HCT116 (cell line): ENCODE results near the gene ANO10. TPM values are rescaled to one million over a fixed set of nuclear protein-coding genes. Genes with fewer than 3 reads are reported as not detected.

Experiments
- ATAC-seq: fragments of 200-7000 bp; cut with Tn5 transposase; 2 replicates; pipeline ENCODE4 v1.9.1; 2020; ENCODE audit warnings: mild to moderate bottlenecking, moderate library complexity
- BruUV-seq: library from RNA; stranded (reverse); fragments of 400-500 nt; replicated peaks from 2 replicates; lab custom pipeline; 2021; lab: Mats Ljungman, UMichigan
- CTCF ChIA-PET: fragments of 300-600 bp; sonication (Branson Sonifier 250); formaldehyde crosslinking; loops from one replicate; lab custom pipeline; 2021; ENCODE audit warnings: antibody characterized with exemption; lab: Charles Lee
- POLR2A ChIA-PET: fragments of 300-600, 350-600 bp; sonication (Branson Sonifier 250); formaldehyde crosslinking; loops from one replicate; lab custom pipeline; 2021; ENCODE audit warnings: antibody characterized with exemption; lab: Charles Lee
- RAD21 ChIA-PET, 2 experiments: fragments of 300-600 bp; sonication (Branson Sonifier 250); formaldehyde crosslinking; loops; one replicate each; lab custom pipeline; 2023; ENCODE audit warnings: low total read pairs in 2 of 2; ENCODE audit not compliant: uncharacterized antibody in 2 of 2, unreplicated experiment in 2 of 2, low non-redundant PET in 1 of 2; lab: Charles Lee
- DNase-seq: peaks from one replicate; pipeline ENCODE4 v3.0.0-alpha.2; 2010; ENCODE audit warnings: low read depth, low spot score
- H2AFZ ChIP-seq: fragments of 200-600 bp; shearing (Covaris generic), sonication (generic); 2 replicates; pipeline ENCODE4 v1.6.1; 2017; ENCODE audit warnings: low read depth, mixed run types, mixed read lengths, antibody characterized with exemption, low read length; ENCODE audit not compliant: poor library complexity, severe bottlenecking
- H3K27ac ChIP-seq: 2 replicates; pipeline ENCODE4 v1.5.1; 2012; ENCODE audit warnings: low read depth, low read length
- H3K27me3 ChIP-seq: fragments of 200-600 bp; sonication (generic); 2 replicates; pipeline ENCODE4 v1.6.1; 2016; ENCODE audit warnings: mixed run types, low read length, mixed read lengths; ENCODE audit not compliant: insufficient read depth
- H3K36me3 ChIP-seq, 2 experiments: fragments of 200-500 bp in 1 of 2; fragments of 200-600 bp in 1 of 2; sonication (Bioruptor generic) in 1 of 2; sonication (generic) in 1 of 2; 2 replicates each; pipeline versions ENCODE4 v1.5.1 to v1.6.1; 2014 to 2016; ENCODE audit warnings: low read length in 2 of 2, inconsistent platforms in 1 of 2, mixed read lengths in 1 of 2, mixed run types in 1 of 2; ENCODE audit not compliant: insufficient read depth in 2 of 2, control insufficient read depth in 1 of 2
- H3K4me1 ChIP-seq, 2 experiments: fragments of 200-600 bp in 1 of 2; sonication (generic) in 1 of 2; 2 replicates each; pipeline versions ENCODE4 v1.5.1 to v1.6.1; 2012 to 2017; ENCODE audit warnings: low read length in 2 of 2, inconsistent platforms in 1 of 2, mild to moderate bottlenecking in 1 of 2, mixed read lengths in 1 of 2, mixed run types in 1 of 2, moderate library complexity in 1 of 2; ENCODE audit not compliant: insufficient read depth in 2 of 2, control insufficient read depth in 1 of 2
- H3K4me2 ChIP-seq: fragments of 200-600 bp; sonication (generic); 2 replicates; pipeline ENCODE4 v1.6.1; 2017; ENCODE audit warnings: mixed run types, low read length, mixed read lengths
- H3K4me3 ChIP-seq, 2 experiments: fragments of 200-600 bp in 1 of 2; sonication (generic) in 1 of 2; replicated peaks in 1 of 2; 2 replicates each; pipeline ENCODE4 v1.5.1; 2011 to 2016; ENCODE audit warnings: low read length in 2 of 2, control low read depth in 1 of 2, low read depth in 1 of 2, mild to moderate bottlenecking in 1 of 2, mixed read lengths in 1 of 2, mixed run types in 1 of 2
- H3K79me2 ChIP-seq: fragments of 200-600 bp; sonication (generic); 2 replicates; pipeline ENCODE4 v1.6.1; 2017; ENCODE audit warnings: mild to moderate bottlenecking, mixed run types, low read length, moderate library complexity, mixed read lengths; ENCODE audit not compliant: insufficient read depth
- H3K9ac ChIP-seq: fragments of 200-600 bp; sonication (generic); 2 replicates; pipeline ENCODE4 v1.6.1; 2016; ENCODE audit warnings: low read length, mixed read lengths
- H3K9me2 ChIP-seq: fragments of 200-600 bp; sonication (generic), shearing (Covaris generic); 2 replicates; pipeline ENCODE4 v1.6.1; 2017; ENCODE audit warnings: mixed run types, mild to moderate bottlenecking, moderate library complexity; ENCODE audit not compliant: insufficient read depth
- H3K9me3 ChIP-seq, 2 experiments: fragments of 200-500 bp in 1 of 2; fragments of 200-600 bp in 1 of 2; sonication (Bioruptor generic) in 1 of 2; sonication (generic) in 1 of 2; 2 replicates each; pipeline ENCODE4 v1.6.1; 2014 to 2017; ENCODE audit warnings: low read length in 2 of 2, mixed read lengths in 2 of 2, inconsistent platforms in 1 of 2, low read depth in 1 of 2, mild to moderate bottlenecking in 1 of 2, mixed run types in 1 of 2, moderate library complexity in 1 of 2; ENCODE audit not compliant: control insufficient read depth in 1 of 2, insufficient read depth in 1 of 2
- H4K20me1 ChIP-seq: fragments of 200-600 bp; sonication (generic), shearing (Covaris generic); 2 replicates; pipeline ENCODE4 v1.6.1; 2017; ENCODE audit warnings: mixed run types, mild to moderate bottlenecking, moderate library complexity; ENCODE audit not compliant: insufficient read depth
- CBX3 ChIP-seq: IDR thresholded peaks from 2 replicates; pipeline ENCODE4 v1.6.1; 2012; ENCODE audit warnings: low read depth
- ELF1 ChIP-seq: IDR thresholded peaks from 2 replicates; pipeline ENCODE4 v1.6.1; 2012; ENCODE audit warnings: low read depth, borderline replicate concordance
- EZH2 ChIP-seq: fragments of 200-600 bp; sonication (generic); IDR thresholded peaks from 2 replicates; pipeline ENCODE4 v1.6.1; 2017; ENCODE audit warnings: antibody characterized with exemption, mixed run types
- EZH2phosphoT487 ChIP-seq: fragments of 200-600 bp; IDR thresholded peaks from 2 replicates; pipeline ENCODE4 v1.6.1; 2018; ENCODE audit warnings: antibody characterized with exemption, borderline replicate concordance
- FOSL1 ChIP-seq: IDR thresholded peaks from 2 replicates; pipeline ENCODE4 v1.6.1; 2012; ENCODE audit warnings: low read depth
- JUND ChIP-seq: IDR thresholded peaks from 2 replicates; pipeline ENCODE4 v1.6.1; 2012
- POLR2AphosphoS5 ChIP-seq: IDR thresholded peaks from 2 replicates; pipeline ENCODE4 v1.6.1; 2011; ENCODE audit warnings: mild to moderate bottlenecking, low read depth, low read length, moderate library complexity
- SIN3A ChIP-seq: IDR thresholded peaks from 2 replicates; pipeline ENCODE4 v1.6.1; 2012; ENCODE audit warnings: low read depth
- TCF7L2 ChIP-seq: IDR thresholded peaks from 2 replicates; pipeline ENCODE4 v1.7.0; 2011; ENCODE audit warnings: borderline replicate concordance, inconsistent platforms; ENCODE audit not compliant: insufficient read depth, insufficient read length; ENCODE audit errors: extremely low read depth
- YY1 ChIP-seq: IDR thresholded peaks from 2 replicates; pipeline ENCODE4 v1.6.1; 2011; ENCODE audit warnings: low read length, low read depth, moderate library complexity, mild to moderate bottlenecking; ENCODE audit not compliant: insufficient replicate concordance; ENCODE audit errors: extremely low read depth
- ZFX ChIP-seq: fragments of 450-650 bp; IDR thresholded peaks from 2 replicates; pipeline ENCODE4 v1.6.1; 2017
- ZNF274 ChIP-seq: fragments of 200-500 bp; sonication (Bioruptor generic); IDR thresholded peaks from 2 replicates; pipeline ENCODE4 v1.6.1; 2014; ENCODE audit warnings: mild to moderate bottlenecking, low read depth, low read length, inconsistent platforms
- intact Hi-C: fragments of 100-400 bp; cut with micrococcal nuclease; formaldehyde crosslinking; loops from 2 replicates; pipeline ENCODE4 v1.10.0; 2022
- total RNA-seq: library from RNA; stranded (reverse); gene quantifications from one replicate; pipeline ENCODE4 v1.2.1, GENCODE V29; 2021; ENCODE audit not compliant: unreplicated experiment
- TF ChIP-seq, protein P1 (sequence below): IDR thresholded peaks from 2 replicates; pipeline ENCODE4 v1.6.1; 2012; ENCODE audit warnings: low read depth
- TF ChIP-seq, protein P2 (sequence below): IDR thresholded peaks from 2 replicates; pipeline ENCODE4 v1.6.1; 2012
- TF ChIP-seq, protein P3 (sequence below): IDR thresholded peaks from 2 replicates; pipeline ENCODE4 v1.6.1; 2011; ENCODE audit warnings: mild to moderate bottlenecking, low read length, moderate library complexity; ENCODE audit not compliant: insufficient replicate concordance; ENCODE audit errors: extremely low read depth

Gene ANO10
- total RNA-seq, 1 experiment from 2014 or later = 13.3 TPM

DNA sequence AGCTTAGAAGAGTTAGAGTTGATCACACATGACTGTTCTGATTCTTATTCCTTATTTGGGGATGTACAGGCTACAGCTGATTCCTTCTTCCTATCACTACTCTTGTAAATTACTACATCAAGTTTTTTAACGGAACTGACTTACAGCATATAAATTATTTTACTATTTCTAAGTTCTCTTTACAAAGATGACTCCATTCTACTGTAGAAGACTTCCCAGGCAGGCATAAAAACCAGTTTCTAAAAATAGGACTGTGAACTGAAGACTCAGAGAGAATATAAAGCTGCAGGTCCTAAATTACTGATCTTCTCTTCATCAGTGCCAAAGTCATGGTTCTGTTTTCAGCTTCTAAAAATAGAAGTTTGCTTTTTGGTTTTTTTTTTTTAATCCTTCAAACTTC lies 38.9 kb downstream of the ANO10 start:
- Histone ChIP-seq H4K20me1 (no peaks in the 10 kb centered on the region), H3K79me2 (no peaks in the 10 kb centered on the region), H3K27ac (no peak overlapping the region), H3K4me1 (peaks cover 0 to 16% of the 10 kb centered on the region in 2 experiments; a peak in 1 of 4 replicates), H3K4me3 (no peak overlapping the region), H3K9me2 (no peaks in the 10 kb centered on the region), H2AFZ (no peak overlapping the region), H3K4me2 (no peak overlapping the region), H3K9ac (no peak overlapping the region), H3K36me3 (no peaks in the 10 kb centered on the region), H3K9me3 (no peaks in the 10 kb centered on the region), H3K27me3 (no peaks in the 10 kb centered on the region)
- ChIA-PET RAD21 (no interaction called here), CTCF (no interaction called here), POLR2A (no interaction called here)
- intact Hi-C loops = no loop called here
- DNase-seq (no peak), ATAC-seq (no peak)
- TF ChIP-seq SIN3A (no peak), JUND (no peak), CBX3 (no peak), FOSL1 (no peak), TCF7L2 (no peak), EZH2 (no peak), ZNF274 (no peak), YY1 (no peak), EZH2phosphoT487 (no peak), ELF1 (no peak), ZFX (no peak), POLR2AphosphoS5 (no peak)
- TF ChIP-seq, protein P1, sequence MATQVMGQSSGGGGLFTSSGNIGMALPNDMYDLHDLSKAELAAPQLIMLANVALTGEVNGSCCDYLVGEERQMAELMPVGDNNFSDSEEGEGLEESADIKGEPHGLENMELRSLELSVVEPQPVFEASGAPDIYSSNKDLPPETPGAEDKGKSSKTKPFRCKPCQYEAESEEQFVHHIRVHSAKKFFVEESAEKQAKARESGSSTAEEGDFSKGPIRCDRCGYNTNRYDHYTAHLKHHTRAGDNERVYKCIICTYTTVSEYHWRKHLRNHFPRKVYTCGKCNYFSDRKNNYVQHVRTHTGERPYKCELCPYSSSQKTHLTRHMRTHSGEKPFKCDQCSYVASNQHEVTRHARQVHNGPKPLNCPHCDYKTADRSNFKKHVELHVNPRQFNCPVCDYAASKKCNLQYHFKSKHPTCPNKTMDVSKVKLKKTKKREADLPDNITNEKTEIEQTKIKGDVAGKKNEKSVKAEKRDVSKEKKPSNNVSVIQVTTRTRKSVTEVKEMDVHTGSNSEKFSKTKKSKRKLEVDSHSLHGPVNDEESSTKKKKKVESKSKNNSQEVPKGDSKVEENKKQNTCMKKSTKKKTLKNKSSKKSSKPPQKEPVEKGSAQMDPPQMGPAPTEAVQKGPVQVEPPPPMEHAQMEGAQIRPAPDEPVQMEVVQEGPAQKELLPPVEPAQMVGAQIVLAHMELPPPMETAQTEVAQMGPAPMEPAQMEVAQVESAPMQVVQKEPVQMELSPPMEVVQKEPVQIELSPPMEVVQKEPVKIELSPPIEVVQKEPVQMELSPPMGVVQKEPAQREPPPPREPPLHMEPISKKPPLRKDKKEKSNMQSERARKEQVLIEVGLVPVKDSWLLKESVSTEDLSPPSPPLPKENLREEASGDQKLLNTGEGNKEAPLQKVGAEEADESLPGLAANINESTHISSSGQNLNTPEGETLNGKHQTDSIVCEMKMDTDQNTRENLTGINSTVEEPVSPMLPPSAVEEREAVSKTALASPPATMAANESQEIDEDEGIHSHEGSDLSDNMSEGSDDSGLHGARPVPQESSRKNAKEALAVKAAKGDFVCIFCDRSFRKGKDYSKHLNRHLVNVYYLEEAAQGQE = no peak
- TF ChIP-seq, protein P2, sequence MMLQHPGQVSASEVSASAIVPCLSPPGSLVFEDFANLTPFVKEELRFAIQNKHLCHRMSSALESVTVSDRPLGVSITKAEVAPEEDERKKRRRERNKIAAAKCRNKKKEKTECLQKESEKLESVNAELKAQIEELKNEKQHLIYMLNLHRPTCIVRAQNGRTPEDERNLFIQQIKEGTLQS = no peak
- TF ChIP-seq, protein P3, sequence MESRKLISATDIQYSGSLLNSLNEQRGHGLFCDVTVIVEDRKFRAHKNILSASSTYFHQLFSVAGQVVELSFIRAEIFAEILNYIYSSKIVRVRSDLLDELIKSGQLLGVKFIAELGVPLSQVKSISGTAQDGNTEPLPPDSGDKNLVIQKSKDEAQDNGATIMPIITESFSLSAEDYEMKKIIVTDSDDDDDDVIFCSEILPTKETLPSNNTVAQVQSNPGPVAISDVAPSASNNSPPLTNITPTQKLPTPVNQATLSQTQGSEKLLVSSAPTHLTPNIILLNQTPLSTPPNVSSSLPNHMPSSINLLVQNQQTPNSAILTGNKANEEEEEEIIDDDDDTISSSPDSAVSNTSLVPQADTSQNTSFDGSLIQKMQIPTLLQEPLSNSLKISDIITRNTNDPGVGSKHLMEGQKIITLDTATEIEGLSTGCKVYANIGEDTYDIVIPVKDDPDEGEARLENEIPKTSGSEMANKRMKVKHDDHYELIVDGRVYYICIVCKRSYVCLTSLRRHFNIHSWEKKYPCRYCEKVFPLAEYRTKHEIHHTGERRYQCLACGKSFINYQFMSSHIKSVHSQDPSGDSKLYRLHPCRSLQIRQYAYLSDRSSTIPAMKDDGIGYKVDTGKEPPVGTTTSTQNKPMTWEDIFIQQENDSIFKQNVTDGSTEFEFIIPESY = no peak
- BruUV-seq = no TSS peak
